ENCODE measurements around the gene ENAM.
A peak's percentile ranks its signal among the peaks of the same experiment; 100 is the strongest.

Gene ENAM

DNA sequence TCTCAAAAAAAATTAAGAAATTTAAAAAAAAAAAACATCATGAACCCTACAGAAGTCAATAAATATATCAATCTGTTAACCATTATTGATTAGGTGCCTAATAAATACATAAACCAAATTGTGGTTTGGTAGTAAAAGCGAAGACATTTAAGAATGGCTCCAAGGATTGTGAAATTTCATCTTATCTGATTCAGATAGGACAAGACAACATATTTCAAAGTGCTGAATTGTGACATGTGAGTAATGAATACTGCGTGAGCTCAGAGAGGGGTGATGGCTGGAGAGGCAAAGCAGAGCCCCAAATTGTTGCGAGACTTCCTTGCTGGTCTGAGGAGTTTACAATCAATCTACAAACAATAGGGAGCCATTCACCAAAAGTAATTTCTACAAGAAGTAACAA is 28.2 kb upstream of the ENAM start:
- TF ChIP-seq, protein P1, sequence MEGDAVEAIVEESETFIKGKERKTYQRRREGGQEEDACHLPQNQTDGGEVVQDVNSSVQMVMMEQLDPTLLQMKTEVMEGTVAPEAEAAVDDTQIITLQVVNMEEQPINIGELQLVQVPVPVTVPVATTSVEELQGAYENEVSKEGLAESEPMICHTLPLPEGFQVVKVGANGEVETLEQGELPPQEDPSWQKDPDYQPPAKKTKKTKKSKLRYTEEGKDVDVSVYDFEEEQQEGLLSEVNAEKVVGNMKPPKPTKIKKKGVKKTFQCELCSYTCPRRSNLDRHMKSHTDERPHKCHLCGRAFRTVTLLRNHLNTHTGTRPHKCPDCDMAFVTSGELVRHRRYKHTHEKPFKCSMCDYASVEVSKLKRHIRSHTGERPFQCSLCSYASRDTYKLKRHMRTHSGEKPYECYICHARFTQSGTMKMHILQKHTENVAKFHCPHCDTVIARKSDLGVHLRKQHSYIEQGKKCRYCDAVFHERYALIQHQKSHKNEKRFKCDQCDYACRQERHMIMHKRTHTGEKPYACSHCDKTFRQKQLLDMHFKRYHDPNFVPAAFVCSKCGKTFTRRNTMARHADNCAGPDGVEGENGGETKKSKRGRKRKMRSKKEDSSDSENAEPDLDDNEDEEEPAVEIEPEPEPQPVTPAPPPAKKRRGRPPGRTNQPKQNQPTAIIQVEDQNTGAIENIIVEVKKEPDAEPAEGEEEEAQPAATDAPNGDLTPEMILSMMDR (IDR thresholded peaks at IDR 0.05): no peak

DNA sequence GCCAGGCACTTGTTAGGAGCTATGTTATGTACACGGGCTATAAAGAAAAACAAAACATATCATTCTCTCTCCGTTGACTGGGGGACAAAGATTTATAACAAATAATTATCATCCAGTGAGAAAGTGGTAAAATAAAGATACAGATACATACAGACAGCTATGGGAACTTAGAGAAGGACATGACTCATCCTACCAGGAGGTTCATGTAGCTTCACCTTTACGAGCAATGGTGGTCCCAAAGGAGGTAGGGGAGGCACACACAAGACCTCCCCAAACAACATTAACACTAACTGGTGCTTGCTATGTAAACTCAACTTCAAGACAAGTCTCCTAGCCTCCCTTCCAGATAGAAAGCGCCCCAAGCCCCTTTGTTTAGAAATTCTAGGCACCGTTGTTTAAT is 27.6 kb upstream of the ENAM start:
- TF ChIP-seq, protein P1 (IDR thresholded peaks at IDR 0.05): no peak

DNA sequence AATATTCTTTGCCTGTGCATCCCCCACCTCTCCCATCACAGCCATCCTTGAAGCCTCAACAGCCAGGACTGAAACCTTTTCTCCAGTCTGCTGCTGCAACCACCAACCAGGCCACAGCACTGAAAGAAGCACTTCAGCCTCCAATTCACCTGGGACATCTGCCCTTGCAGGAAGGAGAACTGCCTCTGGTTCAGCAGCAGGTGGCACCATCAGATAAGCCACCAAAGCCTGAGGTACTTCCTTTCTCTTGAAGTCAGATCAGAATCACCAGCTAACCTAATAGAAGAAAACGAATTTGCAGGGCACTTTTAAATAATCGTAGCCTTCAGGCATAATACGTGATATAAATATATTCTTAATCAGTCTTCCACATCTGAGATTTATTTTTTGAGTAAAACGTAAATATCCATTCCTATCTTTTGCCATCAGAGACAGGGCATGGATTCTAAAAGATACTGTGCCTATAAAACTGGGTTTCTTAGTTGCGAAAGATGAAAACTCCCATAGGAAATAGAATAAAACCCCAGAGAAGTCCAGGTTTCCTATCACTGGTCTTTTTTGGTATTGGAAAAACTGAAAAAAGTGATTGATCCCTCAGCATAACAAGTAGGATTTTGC is 27.0 kb upstream of the ENAM start:
- TF ChIP-seq, protein P1 (IDR thresholded peaks at IDR 0.05): peak; percentile 92

DNA sequence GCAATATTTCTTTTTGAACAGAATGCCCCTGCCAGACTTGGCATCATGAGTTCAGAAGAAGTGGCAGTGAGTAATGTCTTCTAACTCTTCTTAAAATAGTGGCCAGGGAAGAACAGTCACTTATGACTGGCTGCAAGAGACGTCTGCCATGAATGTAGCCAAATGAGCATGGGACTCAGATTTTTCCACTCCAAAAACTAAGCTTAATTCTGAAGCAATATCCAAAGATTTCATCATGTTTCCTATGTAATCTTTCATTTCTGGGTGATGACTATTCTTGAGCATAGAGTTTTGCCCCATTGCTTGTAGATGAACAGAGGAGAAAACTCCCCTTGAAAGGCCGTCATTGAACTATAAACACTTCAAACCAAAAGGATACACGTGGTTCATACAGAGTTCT is 24.7 kb upstream of the ENAM start:
- TF ChIP-seq, protein P1 (IDR thresholded peaks at IDR 0.05): no peak

DNA sequence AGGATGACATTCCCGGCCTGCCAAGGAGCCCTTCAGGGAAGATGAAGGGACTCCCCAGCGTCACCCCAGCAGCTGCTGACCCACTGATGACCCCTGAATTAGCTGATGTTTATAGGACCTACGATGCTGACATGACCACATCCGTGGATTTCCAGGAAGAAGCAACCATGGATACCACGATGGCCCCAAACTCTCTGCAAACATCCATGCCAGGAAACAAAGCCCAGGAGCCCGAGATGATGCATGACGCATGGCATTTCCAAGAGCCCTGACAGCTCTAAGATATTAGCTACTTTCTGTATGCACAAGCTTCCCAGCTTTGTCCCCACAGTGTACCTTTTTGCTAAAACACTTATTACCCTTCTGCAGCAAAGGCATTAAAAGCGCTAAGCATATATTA is 22.1 kb upstream of the ENAM start:
- TF ChIP-seq, protein P1 (IDR thresholded peaks at IDR 0.05): no peak

DNA sequence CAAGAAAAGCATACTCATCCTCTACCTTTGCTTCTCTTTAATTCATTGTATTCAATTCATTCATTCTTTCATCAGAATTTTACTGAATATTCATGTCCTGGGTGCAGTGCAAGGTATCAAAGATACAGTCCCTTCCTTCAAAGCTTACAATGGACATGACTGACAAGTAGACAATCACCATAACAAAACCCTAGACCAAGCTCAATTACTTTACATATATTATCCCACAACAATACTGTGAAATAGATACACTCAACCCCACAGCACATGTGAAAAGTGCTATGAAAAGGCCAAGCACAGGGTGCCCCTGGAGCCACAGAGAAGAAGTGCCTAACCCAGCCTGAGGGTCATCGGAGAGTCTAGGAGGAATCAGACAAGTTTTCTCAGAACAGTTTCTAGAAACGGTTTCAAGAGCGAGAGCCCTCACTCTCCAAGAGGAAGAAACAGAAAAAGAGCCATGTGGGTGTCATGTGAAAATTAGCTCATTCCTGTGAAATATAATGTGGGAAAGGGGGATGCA is 21.1 kb upstream of the ENAM start:
- TF ChIP-seq, protein P1 (IDR thresholded peaks at IDR 0.05): no peak

DNA sequence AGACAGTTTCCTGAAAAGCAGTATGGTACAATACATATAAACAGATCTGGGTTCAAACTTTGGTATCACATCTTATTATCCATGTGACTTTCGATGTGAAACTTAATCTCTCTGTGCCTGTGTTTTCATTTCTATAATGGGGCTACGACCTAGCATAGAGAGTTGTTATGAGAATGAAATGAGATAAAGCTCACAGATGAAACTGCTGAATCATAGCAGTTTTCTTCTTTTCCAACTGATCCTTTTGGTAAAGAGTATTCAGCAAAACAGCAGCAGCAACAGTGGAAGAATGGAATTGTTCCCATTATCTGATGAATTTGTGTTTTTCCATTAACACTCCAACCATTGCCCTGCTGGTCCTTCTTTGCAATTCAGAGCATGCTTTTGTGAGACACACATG is 20.2 kb upstream of the ENAM start:
- TF ChIP-seq, protein P1 (IDR thresholded peaks at IDR 0.05): no peak
